ENCODE results near the gene CNBP.
"Not testable (repeated sequence)": the region's sequence is repeated elsewhere in the genome, so short reads cannot be mapped to it uniquely, and the experiment has no call there.

GRCh38 chr3:129141011-129141410 lies 42.7 kb downstream of the CNBP start:
- not testable (repeated sequence) for TF ChIP-seq CTCF, POLR2A (IDR thresholded peaks at IDR 0.05)
